Upper lobe of right lung (tissue), 1 donor: ENCODE measurements around the gene TRIM65. TPM values are rescaled to one million over a fixed set of nuclear protein-coding genes. Genes with fewer than 3 reads are reported as not detected.

Experiments used
- ATAC-seq: fragments of 200-7000 bp; cut with Tn5 transposase; one replicate; pipeline ENCODE4 v1.9.1; 2020; ENCODE audit warnings: mild to moderate bottlenecking, moderate library complexity
- DNase-seq: peaks from one replicate; pipeline ENCODE4 v3.0.0-alpha.2; 2020
- H3K27ac ChIP-seq: fragments of 200-600 bp; one replicate; pipeline ENCODE4 v1.8.0; 2022
- H3K27me3 ChIP-seq: fragments of 200-600 bp; one replicate; pipeline ENCODE4 v1.8.0; 2022; ENCODE audit warnings: mild to moderate bottlenecking
- H3K36me3 ChIP-seq: fragments of 200-600 bp; one replicate; pipeline ENCODE4 v1.8.0; 2022
- H3K4me1 ChIP-seq: fragments of 200-600 bp; one replicate; pipeline ENCODE4 v1.8.0; 2022
- H3K4me3 ChIP-seq: fragments of 200-600 bp; one replicate; pipeline ENCODE4 v1.8.0; 2022; ENCODE audit warnings: mild to moderate bottlenecking
- H3K9me3 ChIP-seq: fragments of 200-600 bp; one replicate; pipeline ENCODE4 v1.8.0; 2022
- CTCF ChIP-seq: fragments of 200-600 bp; IDR thresholded peaks from one replicate; pipeline ENCODE4 v1.8.0; 2022; ENCODE audit warnings: antibody characterized with exemption
- intact Hi-C: fragments of 100-400 bp; cut with DNase I; formaldehyde crosslinking; loops from one replicate; pipeline ENCODE4 v1.11.0; 2022
- long read RNA-seq: library from polyadenylated mRNA; unstranded; transcript quantifications from one replicate; pipeline ENCODE4 v2.0.0, GENCODE V29; 2021
- total RNA-seq: library from RNA; stranded (reverse); fragmentation: NEBNext Ultra II Directional; extraction: Animal tissue kit (Norgen Biotek cat#: 25700); gene quantifications from one replicate; pipeline ENCODE4 v1.2.1, GENCODE V29; 2021
- donor health status: DM: no; HTN: yes; CAD: no; lungs with severe emphysema.

The TRIM65 gene
- total RNA-seq, result 28.7 TPM
- long read RNA-seq, transcript TRIM65-204 (5 exons, 865 nt), result minor isoform, 14 of 95 reads
- long read RNA-seq, transcript TRIM65-201 (6 exons, 3,439 nt), result major isoform, 50 of 95 reads
- long read RNA-seq, partial matches to known transcripts, result 6 of 95 reads
- long read RNA-seq, other reads (novel, unspliced or antisense), result 24 of 95 reads

GRCh38 chr17:75896415-75897159, at the start of gene TRIM65:
TSS of gene TRIM65 (minus strand) at chr17:75896951. CDS start at chr17:75896937, 14 bp downstream.
- DNase-seq (peak; percentile 93), ATAC-seq (peak; percentile 89)
- Histone ChIP-seq H3K4me3 (peak within 1 kb of the TSS; percentile 77), H3K4me1 (peaks cover 13% of the 10 kb centered on the region), H3K9me3 (no peaks in the 10 kb centered on the region), H3K36me3 (peaks cover 46% of the 10 kb centered on the region), H3K27me3 (no peaks in the 10 kb centered on the region), H3K27ac (peak within 1 kb of the TSS; percentile 95)
- intact Hi-C loops, result no loop called here
- peak; percentile 24 for TF ChIP-seq CTCF

GRCh38 chr17:75945211-75945610, 48.5 kb upstream of the TRIM65 start:
- Histone ChIP-seq H3K4me1 (peaks cover 2% of the 10 kb centered on the region), H3K27ac (no peak overlapping the region), H3K9me3 (no peaks in the 10 kb centered on the region), H3K27me3 (no peaks in the 10 kb centered on the region), H3K36me3 (peaks cover 57% of the 10 kb centered on the region), H3K4me3 (no peak overlapping the region)
- DNase-seq (no peak), ATAC-seq (no peak)
- intact Hi-C loops, result no loop called here
- no peak for TF ChIP-seq CTCF

- ATAC-seq, result no peak
- Histone ChIP-seq H3K27me3 (no peaks in the 10 kb centered on the region), H3K9me3 (no peaks in the 10 kb centered on the region), H3K27ac (no peak overlapping the region), H3K4me1 (peaks cover 4% of the 10 kb centered on the region), H3K4me3 (no peak overlapping the region), H3K36me3 (peaks cover 40% of the 10 kb centered on the region)
- no peak for DNase-seq
- intact Hi-C loops, result no loop called here
- TF ChIP-seq CTCF, result no peak
These were observed 46.7 kb upstream of the TRIM65 start for GRCh38 chr17:75943491-75943890.

GRCh38 chr17:75942473-75942872, 45.7 kb upstream of the TRIM65 start:
- no peak for ATAC-seq
- intact Hi-C loops, result no loop called here
- Histone ChIP-seq H3K27me3 (no peaks in the 10 kb centered on the region), H3K27ac (no peak overlapping the region), H3K36me3 (peaks cover 30% of the 10 kb centered on the region), H3K4me3 (no peak overlapping the region), H3K9me3 (no peaks in the 10 kb centered on the region), H3K4me1 (peaks cover 4% of the 10 kb centered on the region)
- DNase-seq, result no peak
- no peak for TF ChIP-seq CTCF

- peak overlapping the region; percentile 80 for H3K27ac ChIP-seq
- TF ChIP-seq CTCF, result no peak
- ATAC-seq (no peak), DNase-seq (peak; percentile 43)
- peaks cover 19% of the 10 kb centered on the region for H3K36me3 ChIP-seq
- peaks cover 4% of the 10 kb centered on the region for H3K4me1 ChIP-seq
- H3K4me3 ChIP-seq, result peak overlapping the region; percentile 83
- intact Hi-C loops, result no loop called here
- H3K27me3 ChIP-seq, result no peaks in the 10 kb centered on the region
- no peaks in the 10 kb centered on the region for H3K9me3 ChIP-seq
These were observed 44.7 kb upstream of the TRIM65 start for GRCh38 chr17:75941442-75941819.
